Ovary (tissue), 3 donors: Measurements from ENCODE around the gene ZNF362.

Experiments
- CTCF ChIP-seq, 3 donors: fragments of 450-650 bp in 2 of 3; fragments of 200-600 bp in 1 of 3; IDR thresholded peaks; one replicate each; pipeline versions ENCODE4 v1.5.1 to v1.8.0; 2016 to 2022; ENCODE audit warnings: antibody characterized with exemption in 3 of 3, mild to moderate bottlenecking in 1 of 3
- POLR2A ChIP-seq: fragments of 450-650 bp; IDR thresholded peaks from one replicate; pipeline ENCODE4 v1.6.1; 2017; ENCODE audit warnings: antibody characterized with exemption, mild to moderate bottlenecking, moderate library complexity
- donor health status: DM: no; HTN: no; CAD: no.

GRCh38 chr1:33327587-33328325 lies 71.5 kb downstream of the ZNF362 start:
- TF ChIP-seq CTCF (IDR thresholded peaks at IDR 0.05) (no peak), POLR2A (no peak)
